HepG2 (cell line): ENCODE measurements around the gene IVD. TPM values are rescaled to one million over a fixed set of nuclear protein-coding genes. Genes with fewer than 3 reads are reported as not detected.

Source experiments
- AKAP8 ChIP-seq: sonication (generic); formaldehyde crosslinking; IDR thresholded peaks from 2 replicates; pipeline ENCODE4 v1.5.1; 2020; ENCODE audit warnings: mild to moderate bottlenecking, missing genetic modification reagents
- ARID2 ChIP-seq: sonication (generic); formaldehyde crosslinking; IDR thresholded peaks from 2 replicates; pipeline ENCODE4 v1.8.1; 2022; ENCODE audit warnings: mild to moderate bottlenecking, missing genetic modification reagents, borderline replicate concordance
- EHMT2 ChIP-seq: fragments of 200-600 bp; sonication (generic); IDR thresholded peaks from 2 replicates; pipeline ENCODE4 v1.7.0; 2017; ENCODE audit warnings: antibody characterized with exemption, low read depth, low read length, borderline replicate concordance
- HHEX ChIP-seq: IDR thresholded peaks from 2 replicates; pipeline ENCODE4 v1.6.1; 2016; ENCODE audit warnings: control low read depth
- HOXA7 ChIP-seq: sonication (generic); formaldehyde crosslinking; IDR thresholded peaks from 2 replicates; pipeline ENCODE4 v1.8.1; 2022; ENCODE audit warnings: mild to moderate bottlenecking, missing genetic modification reagents, moderate library complexity
- ISX ChIP-seq: sonication (generic); formaldehyde crosslinking; conservative IDR thresholded peaks from 2 replicates; pipeline ENCODE4 v1.5.0; 2020; ENCODE audit warnings: missing genetic modification reagents
- NFYC ChIP-seq: IDR thresholded peaks from 2 replicates; pipeline ENCODE4 v1.6.1; 2016; ENCODE audit warnings: missing genetic modification reagents, missing compliant biosample characterization
- RARG ChIP-seq: sonication (generic); formaldehyde crosslinking; IDR thresholded peaks from 2 replicates; pipeline ENCODE4 v1.4.0; 2020; ENCODE audit warnings: low read depth, mild to moderate bottlenecking, missing genetic modification reagents
- REPIN1 ChIP-seq: sonication (generic); formaldehyde crosslinking; IDR thresholded peaks from 2 replicates; pipeline ENCODE4 v1.8.0; 2022; ENCODE audit warnings: missing genetic modification reagents, low read depth, mild to moderate bottlenecking, borderline replicate concordance
- SOX5 ChIP-seq: IDR thresholded peaks from 2 replicates; pipeline ENCODE4 v1.6.1; 2016; ENCODE audit warnings: borderline replicate concordance
- SP140L ChIP-seq: sonication (generic); formaldehyde crosslinking; IDR thresholded peaks from 2 replicates; pipeline ENCODE4 v1.4.0; 2020; ENCODE audit warnings: missing genetic modification reagents, borderline replicate concordance
- ZFAT ChIP-seq: sonication (generic); formaldehyde crosslinking; conservative IDR thresholded peaks from 2 replicates; pipeline ENCODE4 v1.8.1; 2023; ENCODE audit warnings: missing genetic modification reagents, inconsistent platforms
- ZFP36L1 ChIP-seq: sonication (generic); formaldehyde crosslinking; IDR thresholded peaks from 2 replicates; pipeline ENCODE4 v1.8.0; 2022; ENCODE audit warnings: mild to moderate bottlenecking, missing genetic modification reagents, moderate library complexity
- ZNF629 ChIP-seq: sonication (generic); formaldehyde crosslinking; conservative IDR thresholded peaks from 2 replicates; pipeline ENCODE4 v1.5.0; 2020; ENCODE audit warnings: missing genetic modification reagents
- ZNF644 ChIP-seq: IDR thresholded peaks from 2 replicates; pipeline ENCODE4 v1.6.1; 2016; ENCODE audit warnings: low read depth
- polyA plus RNA-seq, 8 experiments: library from polyadenylated mRNA; depleted of rRNA in 3 of 8; stranded (reverse) in 7 of 8; unstranded in 1 of 8; fragments of >200 nt; fragmentation: Illumina TruSeq in 4 of 8; extraction: Trizol in 4 of 8; gene quantifications; 2 replicates each; pipeline versions ENCODE4 v1.2.1 to v1.2.3, GENCODE V29; 2011 to 2016; ENCODE audit warnings: low read depth in 4 of 8, missing spikeins in 1 of 8, mixed read lengths in 1 of 8; ENCODE audit not compliant: insufficient read depth in 1 of 8
- total RNA-seq, 5 experiments: library from RNA; depleted of rRNA; stranded (reverse); fragments of >200 nt; fragmentation: Illumina TruSeq; extraction: Trizol; gene quantifications; 2 replicates each; pipeline ENCODE4 v1.2.3, GENCODE V29; 2016; ENCODE audit warnings: low read depth in 1 of 5
- TF ChIP-seq, protein P1 (sequence below): sonication (generic); formaldehyde crosslinking; IDR thresholded peaks from 2 replicates; pipeline ENCODE4 v1.8.1; 2023; ENCODE audit warnings: missing genetic modification reagents, mild to moderate bottlenecking, borderline replicate concordance
- TF ChIP-seq, protein P2 (sequence below): sonication (generic); formaldehyde crosslinking; IDR thresholded peaks from 2 replicates; pipeline ENCODE4 v1.8.1; 2023; ENCODE audit warnings: mild to moderate bottlenecking, inconsistent platforms, moderate library complexity, missing genetic modification reagents, borderline replicate concordance
- TF ChIP-seq, protein P3 (sequence below): sonication (generic); formaldehyde crosslinking; IDR thresholded peaks from 2 replicates; pipeline ENCODE4 v1.4.0; 2020; ENCODE audit warnings: missing genetic modification reagents, borderline replicate concordance
- TF ChIP-seq, protein P4 (sequence below): IDR thresholded peaks from 2 replicates; pipeline ENCODE4 v1.6.1; 2018; ENCODE audit warnings: missing genetic modification reagents
- TF ChIP-seq, protein P5 (sequence below): sonication (generic); formaldehyde crosslinking; IDR thresholded peaks from 2 replicates; pipeline ENCODE4 v1.4.0; 2020; ENCODE audit warnings: missing genetic modification reagents, borderline replicate concordance

Gene IVD
- total and polyA plus RNA-seq, 2 of the 13 experiments (the other 11 are each of a cell fraction or from before 2014, with no cell fraction given) = 48.0 to 53.9 TPM

DNA sequence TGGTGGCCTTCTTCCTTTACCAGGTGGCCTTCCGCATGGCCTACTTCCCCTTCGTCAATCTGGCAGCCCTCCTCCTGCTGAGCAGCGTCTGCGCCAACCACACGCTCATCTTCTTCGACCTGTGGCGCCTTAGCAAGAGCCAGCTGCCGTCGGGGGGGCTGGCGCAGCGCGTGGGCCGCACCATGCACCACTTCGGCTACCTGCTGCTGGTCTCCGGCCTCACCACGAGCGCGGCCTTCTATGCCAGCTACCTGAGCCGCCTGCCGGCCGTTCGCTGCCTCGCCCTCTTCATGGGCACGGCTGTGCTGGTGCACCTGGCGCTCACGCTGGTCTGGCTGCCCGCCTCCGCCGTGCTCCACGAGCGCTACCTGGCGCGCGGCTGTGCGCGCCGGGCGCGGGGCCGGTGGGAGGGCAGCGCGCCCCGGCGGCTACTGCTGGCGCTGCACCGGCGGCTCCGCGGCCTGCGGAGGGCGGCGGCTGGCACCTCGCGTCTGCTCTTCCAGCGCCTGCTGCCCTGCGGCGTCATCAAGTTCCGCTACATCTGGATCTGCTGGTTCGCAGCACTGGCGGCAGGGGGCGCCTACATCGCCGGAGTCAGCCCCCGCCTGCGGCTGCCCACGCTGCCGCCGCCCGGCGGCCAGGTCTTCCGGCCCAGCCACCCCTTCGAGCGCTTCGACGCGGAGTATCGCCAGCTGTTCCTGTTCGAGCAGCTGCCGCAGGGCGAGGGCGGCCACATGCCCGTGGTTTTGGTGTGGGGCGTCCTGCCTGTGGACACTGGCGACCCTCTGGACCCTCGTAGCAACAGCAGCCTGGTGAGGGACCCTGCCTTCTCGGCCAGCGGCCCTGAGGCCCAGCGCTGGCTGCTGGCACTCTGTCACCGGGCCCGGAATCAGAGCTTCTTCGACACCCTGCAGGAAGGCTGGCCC, 37.6 kb upstream of the IVD start (continued):
- TF ChIP-seq, protein P1, sequence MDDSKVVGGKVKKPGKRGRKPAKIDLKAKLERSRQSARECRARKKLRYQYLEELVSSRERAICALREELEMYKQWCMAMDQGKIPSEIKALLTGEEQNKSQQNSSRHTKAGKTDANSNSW (CRISPR knock-in tag) = peak; percentile 88; the same call in 1 of the 2 replicates
- TF ChIP-seq RARG (no peak), NFYC (CRISPR knock-in tag) (no peak), ZNF629 (CRISPR knock-in tag) (peak; percentile 51; the same call in 1 of the 2 replicates), ISX (CRISPR knock-in tag) (peak; percentile 97), SOX5 (CRISPR knock-in tag) (peak; percentile 24; the same call in 1 of the 2 replicates), ZFAT (CRISPR knock-in tag) (peak; percentile 85; the same call in 1 of the 2 replicates), ARID2 (peak; percentile 86; the same call in 1 of the 2 replicates), REPIN1 (CRISPR knock-in tag) (peak; percentile 79; the same call in 1 of the 2 replicates), ZFP36L1 (peak; percentile 93; the same call in 1 of the 2 replicates), HOXA7 (CRISPR knock-in tag) (peak; percentile 73; the same call in 1 of the 2 replicates), HHEX (no peak), SP140L (peak; percentile 55; the same call in 1 of the 2 replicates), AKAP8 (peak; percentile 72; the same call in 1 of the 2 replicates), ZNF644 (no peak), EHMT2 (no peak)
- TF ChIP-seq, protein P2, sequence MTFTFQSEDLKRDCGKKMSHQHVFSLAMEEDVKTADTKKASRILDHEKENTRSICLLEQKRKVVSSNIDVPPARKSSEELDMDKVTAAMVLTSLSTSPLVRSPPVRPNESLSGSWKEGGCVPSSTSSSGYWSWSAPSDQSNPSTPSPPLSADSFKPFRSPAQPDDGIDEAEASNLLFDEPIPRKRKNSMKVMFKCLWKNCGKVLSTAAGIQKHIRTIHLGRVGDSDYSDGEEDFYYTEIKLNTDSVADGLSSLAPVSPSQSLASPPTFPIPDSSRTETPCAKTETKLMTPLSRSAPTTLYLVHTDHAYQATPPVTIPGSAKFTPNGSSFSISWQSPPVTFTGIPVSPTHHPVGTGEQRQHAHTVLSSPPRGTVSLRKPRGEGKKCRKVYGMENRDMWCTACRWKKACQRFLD = peak; percentile 98
- TF ChIP-seq, protein P3, sequence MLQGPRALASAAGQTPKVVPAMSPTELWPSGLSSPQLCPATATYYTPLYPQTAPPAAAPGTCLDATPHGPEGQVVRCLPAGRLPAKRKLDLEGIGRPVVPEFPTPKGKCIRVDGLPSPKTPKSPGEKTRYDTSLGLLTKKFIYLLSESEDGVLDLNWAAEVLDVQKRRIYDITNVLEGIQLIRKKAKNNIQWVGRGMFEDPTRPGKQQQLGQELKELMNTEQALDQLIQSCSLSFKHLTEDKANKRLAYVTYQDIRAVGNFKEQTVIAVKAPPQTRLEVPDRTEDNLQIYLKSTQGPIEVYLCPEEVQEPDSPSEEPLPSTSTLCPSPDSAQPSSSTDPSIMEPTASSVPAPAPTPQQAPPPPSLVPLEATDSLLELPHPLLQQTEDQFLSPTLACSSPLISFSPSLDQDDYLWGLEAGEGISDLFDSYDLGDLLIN = peak; percentile 96; the same call in 1 of the 2 replicates
- TF ChIP-seq, protein P4, sequence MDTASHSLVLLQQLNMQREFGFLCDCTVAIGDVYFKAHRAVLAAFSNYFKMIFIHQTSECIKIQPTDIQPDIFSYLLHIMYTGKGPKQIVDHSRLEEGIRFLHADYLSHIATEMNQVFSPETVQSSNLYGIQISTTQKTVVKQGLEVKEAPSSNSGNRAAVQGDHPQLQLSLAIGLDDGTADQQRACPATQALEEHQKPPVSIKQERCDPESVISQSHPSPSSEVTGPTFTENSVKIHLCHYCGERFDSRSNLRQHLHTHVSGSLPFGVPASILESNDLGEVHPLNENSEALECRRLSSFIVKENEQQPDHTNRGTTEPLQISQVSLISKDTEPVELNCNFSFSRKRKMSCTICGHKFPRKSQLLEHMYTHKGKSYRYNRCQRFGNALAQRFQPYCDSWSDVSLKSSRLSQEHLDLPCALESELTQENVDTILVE = no peak
- TF ChIP-seq, protein P5, sequence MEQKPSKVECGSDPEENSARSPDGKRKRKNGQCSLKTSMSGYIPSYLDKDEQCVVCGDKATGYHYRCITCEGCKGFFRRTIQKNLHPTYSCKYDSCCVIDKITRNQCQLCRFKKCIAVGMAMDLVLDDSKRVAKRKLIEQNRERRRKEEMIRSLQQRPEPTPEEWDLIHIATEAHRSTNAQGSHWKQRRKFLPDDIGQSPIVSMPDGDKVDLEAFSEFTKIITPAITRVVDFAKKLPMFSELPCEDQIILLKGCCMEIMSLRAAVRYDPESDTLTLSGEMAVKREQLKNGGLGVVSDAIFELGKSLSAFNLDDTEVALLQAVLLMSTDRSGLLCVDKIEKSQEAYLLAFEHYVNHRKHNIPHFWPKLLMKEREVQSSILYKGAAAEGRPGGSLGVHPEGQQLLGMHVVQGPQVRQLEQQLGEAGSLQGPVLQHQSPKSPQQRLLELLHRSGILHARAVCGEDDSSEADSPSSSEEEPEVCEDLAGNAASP (CRISPR knock-in tag) = peak; percentile 55
